Endothelial cell of umbilical vein (primary cell): ENCODE data around the gene TMEM239. TPM values are rescaled to one million over a fixed set of nuclear protein-coding genes. Genes with fewer than 3 reads are reported as not detected.

Source experiments
- BruUV-seq: library from RNA; stranded (reverse); fragments of 400-500 nt; replicated peaks from 2 replicates; lab custom pipeline; 2021; lab: Mats Ljungman, UMichigan
- CTCF ChIA-PET: fragments of 300-600, 350-600 bp; sonication (Branson Sonifier 250); formaldehyde crosslinking; loops from one replicate; lab custom pipeline; 2021; ENCODE audit warnings: antibody characterized with exemption, inconsistent platforms; lab: Charles Lee
- POLR2A ChIA-PET: fragments of 300-600, 350-600 bp; sonication (Branson Sonifier 250); formaldehyde crosslinking; loops from one replicate; lab custom pipeline; 2021; ENCODE audit warnings: antibody characterized with exemption, inconsistent platforms; lab: Charles Lee
- DNase-seq: peaks from one replicate; pipeline ENCODE4 v3.0.0-alpha.2; 2011; ENCODE audit warnings: low read depth, low spot score
- FAIRE-seq: peaks from 2 replicates; lab custom pipeline; 2011; peaks lifted over from hg19 to GRCh38; lab: Jason Lieb, UNC
- H2AFZ ChIP-seq: 2 replicates; pipeline ENCODE4 v1.6.0; 2012; ENCODE audit warnings: low read depth, low read length, control low read depth, inconsistent platforms
- H3K27ac ChIP-seq: 2 replicates; pipeline ENCODE4 v1.5.1; 2011; ENCODE audit warnings: low read depth, mild to moderate bottlenecking, control low read depth, low read length, moderate library complexity; ENCODE audit not compliant: insufficient read depth
- H3K27me3 ChIP-seq, 2 experiments: 2 replicates each; pipeline versions ENCODE4 v1.6.0 to v1.6.1; 2011; ENCODE audit warnings: low read length in 2 of 2, mixed read lengths in 1 of 2; ENCODE audit not compliant: control insufficient read depth in 2 of 2, insufficient read depth in 2 of 2
- H3K36me3 ChIP-seq, 2 experiments: 2 replicates in 1 of 2; 3 replicates in 1 of 2; pipeline ENCODE4 v1.5.1; 2011; ENCODE audit warnings: low read length in 2 of 2, mild to moderate bottlenecking in 1 of 2, moderate library complexity in 1 of 2; ENCODE audit not compliant: control insufficient read depth in 2 of 2, insufficient read depth in 2 of 2; ENCODE audit errors: extremely low read depth in 1 of 2
- H3K4me1 ChIP-seq: 3 replicates; pipeline ENCODE4 v1.5.1; 2011; ENCODE audit warnings: mild to moderate bottlenecking, low read length; ENCODE audit not compliant: control insufficient read depth, insufficient read depth; ENCODE audit errors: extremely low read depth
- H3K4me2 ChIP-seq: 2 replicates; pipeline ENCODE4 v1.6.1; 2011; ENCODE audit warnings: low read length, control low read depth, mixed read lengths; ENCODE audit not compliant: insufficient read depth
- H3K4me3 ChIP-seq, 3 experiments: fragments of 200-600 bp in 1 of 3; sonication (generic), shearing (Covaris generic) in 1 of 3; replicated peaks in 1 of 3; 2 replicates each; pipeline ENCODE4 v1.5.1; 2011 to 2016; ENCODE audit warnings: control low read depth in 3 of 3, low read length in 3 of 3, mild to moderate bottlenecking in 2 of 3, inconsistent platforms in 1 of 3, low read depth in 1 of 3, moderate library complexity in 1 of 3; ENCODE audit not compliant: insufficient read depth in 1 of 3
- H3K79me2 ChIP-seq: 2 replicates; pipeline ENCODE4 v1.6.0; 2012; ENCODE audit warnings: low read length, inconsistent platforms; ENCODE audit not compliant: control insufficient read depth, insufficient read depth
- H3K9ac ChIP-seq: replicated peaks from 2 replicates; pipeline ENCODE3; 2011; ENCODE audit warnings: low read length, control low read depth; ENCODE audit not compliant: insufficient read depth; ENCODE audit errors: extremely low read depth
- H3K9me1 ChIP-seq: replicated peaks from 3 replicates; pipeline ENCODE4 v1.6.0; 2011; ENCODE audit warnings: mild to moderate bottlenecking, low read length; ENCODE audit not compliant: control insufficient read depth, insufficient read depth; ENCODE audit errors: extremely low read depth
- H3K9me3 ChIP-seq: replicated peaks from 2 replicates; pipeline ENCODE4 v1.5.1; 2012; ENCODE audit warnings: low read length, inconsistent platforms; ENCODE audit not compliant: control insufficient read depth, insufficient read depth
- H4K20me1 ChIP-seq: replicated peaks from 2 replicates; pipeline ENCODE3; 2011; ENCODE audit warnings: mild to moderate bottlenecking, low read length; ENCODE audit not compliant: control insufficient read depth, insufficient read depth; ENCODE audit errors: extremely low read depth
- EZH2 ChIP-seq: IDR thresholded peaks from 2 replicates; pipeline ENCODE4 v1.6.1; 2012; ENCODE audit warnings: borderline replicate concordance, low read depth, mild to moderate bottlenecking, moderate library complexity, low read length, inconsistent platforms; ENCODE audit not compliant: severe bottlenecking
- GATA2 ChIP-seq: IDR thresholded peaks from 2 replicates; pipeline ENCODE4 v1.7.0; 2011; ENCODE audit warnings: low read depth, mild to moderate bottlenecking, moderate library complexity, mixed read lengths, low read length; ENCODE audit not compliant: insufficient read length, insufficient read depth
- JUN ChIP-seq: IDR thresholded peaks from 2 replicates; pipeline ENCODE4 v1.6.1; 2011; ENCODE audit warnings: borderline replicate concordance, low read depth; ENCODE audit not compliant: insufficient read length, insufficient read depth
- POLR2A ChIP-seq: IDR thresholded peaks from 2 replicates; pipeline ENCODE4 v1.6.1; 2012; ENCODE audit warnings: low read depth, mild to moderate bottlenecking, control low read depth, low read length
- dilution Hi-C: fragments of 300-500 bp; cut with MboI; formaldehyde crosslinking; loops from one replicate; pipeline ENCODE4 v1.15.0; 2019; ENCODE audit warnings: low sequenced_read_pairs; ENCODE audit not compliant: extremely low pct_ligation_motif_present
- intact Hi-C: fragments of 100-400 bp; cut with micrococcal nuclease; formaldehyde crosslinking; loops from one replicate; pipeline ENCODE4 v1.10.0; 2022
- polyA plus RNA-seq, 4 experiments: library from polyadenylated mRNA; depleted of rRNA in 3 of 4; stranded (reverse) in 3 of 4; unstranded in 1 of 4; fragments of >200 nt; gene quantifications; 2 replicates each; pipeline versions ENCODE4 v1.2.1 to v1.2.3, GENCODE V29; 2011 to 2012; ENCODE audit warnings: missing spikeins in 1 of 4
- total RNA-seq: library from RNA; stranded (reverse); gene quantifications from 2 replicates; pipeline ENCODE4 v1.2.3, GENCODE V29; 2021
- TF ChIP-seq, protein P1 (sequence below), 2 donors: IDR thresholded peaks; 1 replicate in 1 of 2; 2 replicates in 1 of 2; pipeline ENCODE4 v1.5.1; 2011; ENCODE audit warnings: low read length in 2 of 2, mild to moderate bottlenecking in 2 of 2, moderate library complexity in 2 of 2, control low read depth in 1 of 2, inconsistent platforms in 1 of 2, low read depth in 1 of 2; ENCODE audit not compliant: insufficient read depth in 1 of 2; ENCODE audit errors: extremely low read depth in 1 of 2

Gene TMEM239
- total and polyA plus RNA-seq, 2 donors (not counting 3 experiments of a cell fraction or from before 2014, with no cell fraction given), result not detected

- H4K20me1 ChIP-seq, result no peaks in the 10 kb centered on the region
- no peak overlapping the region for H3K4me2 ChIP-seq
- no peak overlapping the region for H2AFZ ChIP-seq
- dilution Hi-C loops (no loop called here), intact Hi-C loops (no loop called here)
- no TSS peak for BruUV-seq
- no peaks in the 10 kb centered on the region for H3K79me2 ChIP-seq
- H3K9me3 ChIP-seq, result no peaks in the 10 kb centered on the region
- no peak for DNase-seq
- POLR2A ChIA-PET, result no interaction called here
- no peak overlapping the region for H3K27ac ChIP-seq
- TF ChIP-seq, protein P1, sequence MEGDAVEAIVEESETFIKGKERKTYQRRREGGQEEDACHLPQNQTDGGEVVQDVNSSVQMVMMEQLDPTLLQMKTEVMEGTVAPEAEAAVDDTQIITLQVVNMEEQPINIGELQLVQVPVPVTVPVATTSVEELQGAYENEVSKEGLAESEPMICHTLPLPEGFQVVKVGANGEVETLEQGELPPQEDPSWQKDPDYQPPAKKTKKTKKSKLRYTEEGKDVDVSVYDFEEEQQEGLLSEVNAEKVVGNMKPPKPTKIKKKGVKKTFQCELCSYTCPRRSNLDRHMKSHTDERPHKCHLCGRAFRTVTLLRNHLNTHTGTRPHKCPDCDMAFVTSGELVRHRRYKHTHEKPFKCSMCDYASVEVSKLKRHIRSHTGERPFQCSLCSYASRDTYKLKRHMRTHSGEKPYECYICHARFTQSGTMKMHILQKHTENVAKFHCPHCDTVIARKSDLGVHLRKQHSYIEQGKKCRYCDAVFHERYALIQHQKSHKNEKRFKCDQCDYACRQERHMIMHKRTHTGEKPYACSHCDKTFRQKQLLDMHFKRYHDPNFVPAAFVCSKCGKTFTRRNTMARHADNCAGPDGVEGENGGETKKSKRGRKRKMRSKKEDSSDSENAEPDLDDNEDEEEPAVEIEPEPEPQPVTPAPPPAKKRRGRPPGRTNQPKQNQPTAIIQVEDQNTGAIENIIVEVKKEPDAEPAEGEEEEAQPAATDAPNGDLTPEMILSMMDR (IDR thresholded peaks at IDR 0.05; ENCODE audit: extremely low read depth in 1 of 2, insufficient read depth in 1 of 2, low read depth in 1 of 2, low read length in 2 of 2), result no peak
- TF ChIP-seq GATA2, result no peak
- no peak for TF ChIP-seq JUN
- no peak for TF ChIP-seq POLR2A
- no peak for TF ChIP-seq EZH2
- CTCF ChIA-PET, result no interaction called here
- no peaks in the 10 kb centered on the region for H3K9me1 ChIP-seq
- peaks cover 0 to 2% of the 10 kb centered on the region in 2 experiments for H3K36me3 ChIP-seq
- FAIRE-seq, result no peak
- H3K4me3 ChIP-seq, result no peak overlapping the region
- H3K9ac ChIP-seq, result no peak overlapping the region
- H3K27me3 ChIP-seq, result no peaks in the 10 kb centered on the region
- H3K4me1 ChIP-seq, result peaks cover 6% of the 10 kb centered on the region
These were observed 19.9 kb downstream of the TMEM239 start for GRCh38 chr20:2836035-2836434.
